HCT116 (cell line): ENCODE results near the gene CATSPER4. TPM values are rescaled to one million over a fixed set of nuclear protein-coding genes. Genes with fewer than 3 reads are reported as not detected.
A peak's percentile ranks its signal among the peaks of the same experiment; 100 is the strongest.

ENCODE experiments used
- ATAC-seq: fragments of 200-7000 bp; cut with Tn5 transposase; 2 replicates; pipeline ENCODE4 v1.9.1; 2020; ENCODE audit warnings: mild to moderate bottlenecking, moderate library complexity
- BruUV-seq: library from RNA; stranded (reverse); fragments of 400-500 nt; replicated peaks from 2 replicates; lab custom pipeline; 2021; lab: Mats Ljungman, UMichigan
- CTCF ChIA-PET: fragments of 300-600 bp; sonication (Branson Sonifier 250); formaldehyde crosslinking; loops from one replicate; lab custom pipeline; 2021; ENCODE audit warnings: antibody characterized with exemption; lab: Charles Lee
- POLR2A ChIA-PET: fragments of 300-600, 350-600 bp; sonication (Branson Sonifier 250); formaldehyde crosslinking; loops from one replicate; lab custom pipeline; 2021; ENCODE audit warnings: antibody characterized with exemption; lab: Charles Lee
- RAD21 ChIA-PET, 2 experiments: fragments of 300-600 bp; sonication (Branson Sonifier 250); formaldehyde crosslinking; loops; one replicate each; lab custom pipeline; 2023; ENCODE audit warnings: low total read pairs in 2 of 2; ENCODE audit not compliant: uncharacterized antibody in 2 of 2, unreplicated experiment in 2 of 2, low non-redundant PET in 1 of 2; lab: Charles Lee
- DNase-seq: peaks from one replicate; pipeline ENCODE4 v3.0.0-alpha.2; 2010; ENCODE audit warnings: low read depth, low spot score
- H2AFZ ChIP-seq: fragments of 200-600 bp; shearing (Covaris generic), sonication (generic); 2 replicates; pipeline ENCODE4 v1.6.1; 2017; ENCODE audit warnings: low read depth, mixed run types, mixed read lengths, antibody characterized with exemption, low read length; ENCODE audit not compliant: poor library complexity, severe bottlenecking
- H3K27ac ChIP-seq: 2 replicates; pipeline ENCODE4 v1.5.1; 2012; ENCODE audit warnings: low read depth, low read length
- H3K27me3 ChIP-seq: fragments of 200-600 bp; sonication (generic); 2 replicates; pipeline ENCODE4 v1.6.1; 2016; ENCODE audit warnings: mixed run types, low read length, mixed read lengths; ENCODE audit not compliant: insufficient read depth
- H3K36me3 ChIP-seq, 2 experiments: fragments of 200-500 bp in 1 of 2; fragments of 200-600 bp in 1 of 2; sonication (Bioruptor generic) in 1 of 2; sonication (generic) in 1 of 2; 2 replicates each; pipeline versions ENCODE4 v1.5.1 to v1.6.1; 2014 to 2016; ENCODE audit warnings: low read length in 2 of 2, inconsistent platforms in 1 of 2, mixed read lengths in 1 of 2, mixed run types in 1 of 2; ENCODE audit not compliant: insufficient read depth in 2 of 2, control insufficient read depth in 1 of 2
- H3K4me1 ChIP-seq, 2 experiments: fragments of 200-600 bp in 1 of 2; sonication (generic) in 1 of 2; 2 replicates each; pipeline versions ENCODE4 v1.5.1 to v1.6.1; 2012 to 2017; ENCODE audit warnings: low read length in 2 of 2, inconsistent platforms in 1 of 2, mild to moderate bottlenecking in 1 of 2, mixed read lengths in 1 of 2, mixed run types in 1 of 2, moderate library complexity in 1 of 2; ENCODE audit not compliant: insufficient read depth in 2 of 2, control insufficient read depth in 1 of 2
- H3K4me2 ChIP-seq: fragments of 200-600 bp; sonication (generic); 2 replicates; pipeline ENCODE4 v1.6.1; 2017; ENCODE audit warnings: mixed run types, low read length, mixed read lengths
- H3K4me3 ChIP-seq, 2 experiments: fragments of 200-600 bp in 1 of 2; sonication (generic) in 1 of 2; replicated peaks in 1 of 2; 2 replicates each; pipeline ENCODE4 v1.5.1; 2011 to 2016; ENCODE audit warnings: low read length in 2 of 2, control low read depth in 1 of 2, low read depth in 1 of 2, mild to moderate bottlenecking in 1 of 2, mixed read lengths in 1 of 2, mixed run types in 1 of 2
- H3K79me2 ChIP-seq: fragments of 200-600 bp; sonication (generic); 2 replicates; pipeline ENCODE4 v1.6.1; 2017; ENCODE audit warnings: mild to moderate bottlenecking, mixed run types, low read length, moderate library complexity, mixed read lengths; ENCODE audit not compliant: insufficient read depth
- H3K9ac ChIP-seq: fragments of 200-600 bp; sonication (generic); 2 replicates; pipeline ENCODE4 v1.6.1; 2016; ENCODE audit warnings: low read length, mixed read lengths
- H3K9me2 ChIP-seq: fragments of 200-600 bp; sonication (generic), shearing (Covaris generic); 2 replicates; pipeline ENCODE4 v1.6.1; 2017; ENCODE audit warnings: mixed run types, mild to moderate bottlenecking, moderate library complexity; ENCODE audit not compliant: insufficient read depth
- H3K9me3 ChIP-seq, 2 experiments: fragments of 200-500 bp in 1 of 2; fragments of 200-600 bp in 1 of 2; sonication (Bioruptor generic) in 1 of 2; sonication (generic) in 1 of 2; 2 replicates each; pipeline ENCODE4 v1.6.1; 2014 to 2017; ENCODE audit warnings: low read length in 2 of 2, mixed read lengths in 2 of 2, inconsistent platforms in 1 of 2, low read depth in 1 of 2, mild to moderate bottlenecking in 1 of 2, mixed run types in 1 of 2, moderate library complexity in 1 of 2; ENCODE audit not compliant: control insufficient read depth in 1 of 2, insufficient read depth in 1 of 2
- H4K20me1 ChIP-seq: fragments of 200-600 bp; sonication (generic), shearing (Covaris generic); 2 replicates; pipeline ENCODE4 v1.6.1; 2017; ENCODE audit warnings: mixed run types, mild to moderate bottlenecking, moderate library complexity; ENCODE audit not compliant: insufficient read depth
- CBX3 ChIP-seq: IDR thresholded peaks from 2 replicates; pipeline ENCODE4 v1.6.1; 2012; ENCODE audit warnings: low read depth
- CTCF ChIP-seq, 3 experiments: fragments of 200-600 bp in 1 of 3; sonication (generic) in 1 of 3; IDR thresholded peaks in 2 of 3; conservative IDR thresholded peaks in 1 of 3; 2 replicates each; pipeline ENCODE4 v1.5.1; 2012 to 2017; ENCODE audit warnings: low read depth in 2 of 3, low read length in 2 of 3, antibody characterized with exemption in 1 of 3, borderline replicate concordance in 1 of 3, control low read depth in 1 of 3, mild to moderate bottlenecking in 1 of 3, mixed read lengths in 1 of 3, mixed run types in 1 of 3, moderate library complexity in 1 of 3; ENCODE audit not compliant: insufficient read depth in 1 of 3
- EGR1 ChIP-seq: IDR thresholded peaks from 2 replicates; pipeline ENCODE4 v1.6.1; 2012; ENCODE audit warnings: low read depth
- EZH2 ChIP-seq: fragments of 200-600 bp; sonication (generic); IDR thresholded peaks from 2 replicates; pipeline ENCODE4 v1.6.1; 2017; ENCODE audit warnings: antibody characterized with exemption, mixed run types
- FOSL1 ChIP-seq: IDR thresholded peaks from 2 replicates; pipeline ENCODE4 v1.6.1; 2012; ENCODE audit warnings: low read depth
- JUND ChIP-seq: IDR thresholded peaks from 2 replicates; pipeline ENCODE4 v1.6.1; 2012
- MAX ChIP-seq: IDR thresholded peaks from 2 replicates; pipeline ENCODE4 v1.6.1; 2012
- POLR2A ChIP-seq: IDR thresholded peaks from 2 replicates; pipeline ENCODE4 v1.7.0; 2011; ENCODE audit warnings: borderline replicate concordance; ENCODE audit not compliant: insufficient read depth, insufficient read length; ENCODE audit errors: extremely low read depth
- POLR2AphosphoS5 ChIP-seq: IDR thresholded peaks from 2 replicates; pipeline ENCODE4 v1.6.1; 2011; ENCODE audit warnings: mild to moderate bottlenecking, low read depth, low read length, moderate library complexity
- RAD21 ChIP-seq: IDR thresholded peaks from 2 replicates; pipeline ENCODE4 v1.6.1; 2012; ENCODE audit warnings: low read depth, mild to moderate bottlenecking
- SIN3A ChIP-seq: IDR thresholded peaks from 2 replicates; pipeline ENCODE4 v1.6.1; 2012; ENCODE audit warnings: low read depth
- SP1 ChIP-seq: IDR thresholded peaks from 2 replicates; pipeline ENCODE4 v1.6.1; 2012; ENCODE audit warnings: low read depth
- SRF ChIP-seq: IDR thresholded peaks from 2 replicates; pipeline ENCODE4 v1.6.1; 2012; ENCODE audit warnings: low read depth
- YY1 ChIP-seq: IDR thresholded peaks from 2 replicates; pipeline ENCODE4 v1.6.1; 2011; ENCODE audit warnings: low read length, low read depth, moderate library complexity, mild to moderate bottlenecking; ENCODE audit not compliant: insufficient replicate concordance; ENCODE audit errors: extremely low read depth
- ZBTB33 ChIP-seq: IDR thresholded peaks from 2 replicates; pipeline ENCODE4 v1.6.1; 2011; ENCODE audit warnings: mild to moderate bottlenecking, low read length, moderate library complexity; ENCODE audit not compliant: insufficient replicate concordance; ENCODE audit errors: extremely low read depth
- ZFX ChIP-seq: fragments of 450-650 bp; IDR thresholded peaks from 2 replicates; pipeline ENCODE4 v1.6.1; 2017
- ZNF274 ChIP-seq: fragments of 200-500 bp; sonication (Bioruptor generic); IDR thresholded peaks from 2 replicates; pipeline ENCODE4 v1.6.1; 2014; ENCODE audit warnings: mild to moderate bottlenecking, low read depth, low read length, inconsistent platforms
- intact Hi-C: fragments of 100-400 bp; cut with micrococcal nuclease; formaldehyde crosslinking; loops from 2 replicates; pipeline ENCODE4 v1.10.0; 2022
- total RNA-seq: library from RNA; stranded (reverse); gene quantifications from one replicate; pipeline ENCODE4 v1.2.1, GENCODE V29; 2021; ENCODE audit not compliant: unreplicated experiment

The CATSPER4 gene
- total RNA-seq, 1 experiment from 2014 or later, result not detected

GRCh38 chr1:26233903-26234643, 43.7 kb downstream of the CATSPER4 start, which contains the start of gene CEP85:
TSS of gene CEP85 (plus strand) at chr1:26234200. CDS start at chr1:26239784, 5,584 bp downstream.
- DNase-seq (peak; percentile 97), ATAC-seq (peak; percentile 93)
- Histone ChIP-seq H3K4me2 (peak within 1 kb of the TSS; percentile 86), H3K4me1 (peaks cover 21 to 38% of the 10 kb centered on the region in 2 experiments), H3K4me3 (peak within 1 kb of the TSS; percentile 98), H3K36me3 (no peaks in the 10 kb centered on the region), H3K9me2 (no peaks in the 10 kb centered on the region), H2AFZ (peak within 1 kb of the TSS; percentile 33), H3K79me2 (peaks cover 49% of the 10 kb centered on the region), H3K27me3 (no peaks in the 10 kb centered on the region), H3K27ac (peak within 1 kb of the TSS; percentile 68), H3K9me3 (no peaks in the 10 kb centered on the region), H4K20me1 (no peaks in the 10 kb centered on the region), H3K9ac (peak within 1 kb of the TSS; percentile 92)
- no peak for TF ChIP-seq JUND
- TF ChIP-seq SIN3A, result peak; percentile 76
- TF ChIP-seq MAX, result peak; percentile 57; the same call in 1 of the 2 replicates
- TF ChIP-seq EZH2, result no peak
- TF ChIP-seq SRF, result no peak
- TF ChIP-seq CTCF (IDR thresholded peaks at IDR 0.05 in 2 of 3, conservative IDR thresholded peaks at IDR 0.05 in 1 of 3; ENCODE audit: borderline replicate concordance in 1 of 3, insufficient read depth in 1 of 3, low read depth in 2 of 3, low read length in 2 of 3), result peak; percentile 89 to 92 (median 90)
- peak; percentile 90 for TF ChIP-seq EGR1
- TF ChIP-seq ZBTB33, result no peak
- TF ChIP-seq ZFX, result peak; percentile 52
- no peak for TF ChIP-seq CBX3
- no peak for TF ChIP-seq ZNF274
- TF ChIP-seq FOSL1, result no peak
- peak; percentile 77 for TF ChIP-seq RAD21
- TF ChIP-seq SP1, result peak; percentile 89
- TF ChIP-seq POLR2A, result peak; percentile 91
- peak; percentile 98 for TF ChIP-seq POLR2AphosphoS5
- TF ChIP-seq YY1, result peak; percentile 35
- RAD21 ChIA-PET, result interaction anchor here (1.0 to 1.4 kb wide), 2 partner anchors 64 to 65 kb away, joined by 4 to 6 read pairs; partner anchors contain the start of gene ZNF593 (in 2 of the 2)
- POLR2A ChIA-PET, result interaction anchor here (0.7 to 1.3 kb wide), 5 partner anchors 14 to 921 kb away, joined by 3 to 8 read pairs (median 4); partner anchors contain the start of genes CNKSR1, SLC9A1 and ZNF593
- intact Hi-C loops, result loop anchor here (5.0 kb wide), 2 partner anchors 57 to 127 kb away; partner anchors contain the start of gene CNKSR1
- CTCF ChIA-PET, result interaction anchor here (0.6 to 3.5 kb wide), 33 partner anchors 11 to 199 kb away, joined by 3 to 29 read pairs (median 5); partner anchors contain the start of genes CATSPER4, CNKSR1, SH3BGRL3 and ZNF593
- TSS peak; percentile 60 for BruUV-seq
